Brain microvascular endothelial cell (primary cell): ENCODE data around the gene LGALS3.

Experiments used
- DNase-seq: peaks from one replicate; pipeline ENCODE4 v3.0.0-alpha.2; 2020
- H3K27ac ChIP-seq: fragments of 250-450 bp; sonication (Bioruptor Pico); 2 replicates; pipeline ENCODE4 v1.5.1; 2020; ENCODE audit warnings: mild to moderate bottlenecking, moderate library complexity
- H3K27me3 ChIP-seq: fragments of 250-450 bp; sonication (Bioruptor Pico); replicated peaks from 2 replicates; pipeline ENCODE4 v1.5.1; 2020; ENCODE audit warnings: mild to moderate bottlenecking
- H3K36me3 ChIP-seq: fragments of 250-450 bp; sonication (Bioruptor Pico); replicated peaks from 2 replicates; pipeline ENCODE4 v1.5.1; 2020; ENCODE audit warnings: mild to moderate bottlenecking
- H3K4me3 ChIP-seq: 2 replicates; pipeline ENCODE4 v1.5.1; 2011; ENCODE audit warnings: low read depth, mild to moderate bottlenecking, control low read depth, low read length, moderate library complexity
- CTCF ChIP-seq: IDR thresholded peaks from 2 replicates; pipeline ENCODE4 v1.5.1; 2011; ENCODE audit warnings: low read depth, mild to moderate bottlenecking, moderate library complexity, low read length, control low read depth, inconsistent platforms; ENCODE audit errors: missing control alignments
- in situ Hi-C: cut with HindIII; loops from 2 replicates; pipeline ENCODE4 v1.10.0; 2017; ENCODE audit warnings: low sequenced_read_pairs, low pct_ligation_motif_present

LGALS3 gene

DNA sequence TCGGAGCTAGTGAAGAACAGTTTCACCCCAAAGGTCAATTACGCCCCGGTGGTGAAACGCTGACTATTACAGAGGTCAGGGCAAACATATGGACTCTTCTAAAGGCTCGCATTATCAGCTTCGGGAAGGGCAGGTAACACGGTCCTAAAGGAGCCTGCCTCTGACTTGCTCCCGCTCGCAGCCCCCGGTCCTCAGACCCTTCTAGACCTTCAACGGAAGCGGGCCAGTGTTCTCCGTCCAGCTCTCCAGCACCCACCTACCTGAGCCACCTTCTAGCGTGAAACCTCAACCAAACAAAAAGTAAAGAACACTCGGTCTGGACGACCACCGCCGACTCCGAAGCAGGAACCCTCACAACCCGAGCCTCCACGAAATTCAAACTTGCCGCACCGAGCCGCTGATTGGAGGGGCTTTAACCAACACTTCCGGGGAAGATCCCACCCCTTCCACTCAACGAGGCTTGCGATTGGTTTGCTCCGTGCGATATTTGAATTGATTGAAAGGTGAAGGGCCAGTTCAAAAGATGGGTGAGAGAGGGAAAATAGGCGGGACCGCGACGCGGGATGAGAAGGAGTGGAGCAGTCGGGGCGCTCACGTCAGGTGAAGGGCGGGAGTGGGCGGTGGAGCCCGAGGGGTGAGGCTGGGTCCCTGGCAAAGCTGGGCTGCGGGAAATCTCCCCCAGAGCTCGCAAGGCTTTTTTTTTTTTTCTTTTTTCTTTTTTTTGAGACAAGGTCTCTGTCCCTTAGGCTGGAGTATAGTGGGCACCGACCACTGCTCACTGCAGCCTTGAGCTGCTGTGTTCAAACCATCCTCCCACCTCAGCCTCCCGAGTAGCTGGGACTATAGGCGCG is 62.4 kb downstream of the LGALS3 start, which contains the start of gene DLGAP5:
Gene DLGAP5 (minus strand): TSS at position 383 of the 851 bp plus-strand sequence. CDS start 2,406 bp downstream, outside the sequence.
- Histone ChIP-seq H3K4me3 (peak within 1 kb of the TSS; percentile 98), H3K27me3 (no peaks in the 10 kb centered on the region), H3K27ac (no peak within 1 kb of the TSS), H3K36me3 (no peaks in the 10 kb centered on the region)
- in situ Hi-C loops = no loop called here
- no peak for TF ChIP-seq CTCF
- DNase-seq = peak; percentile 97

DNA sequence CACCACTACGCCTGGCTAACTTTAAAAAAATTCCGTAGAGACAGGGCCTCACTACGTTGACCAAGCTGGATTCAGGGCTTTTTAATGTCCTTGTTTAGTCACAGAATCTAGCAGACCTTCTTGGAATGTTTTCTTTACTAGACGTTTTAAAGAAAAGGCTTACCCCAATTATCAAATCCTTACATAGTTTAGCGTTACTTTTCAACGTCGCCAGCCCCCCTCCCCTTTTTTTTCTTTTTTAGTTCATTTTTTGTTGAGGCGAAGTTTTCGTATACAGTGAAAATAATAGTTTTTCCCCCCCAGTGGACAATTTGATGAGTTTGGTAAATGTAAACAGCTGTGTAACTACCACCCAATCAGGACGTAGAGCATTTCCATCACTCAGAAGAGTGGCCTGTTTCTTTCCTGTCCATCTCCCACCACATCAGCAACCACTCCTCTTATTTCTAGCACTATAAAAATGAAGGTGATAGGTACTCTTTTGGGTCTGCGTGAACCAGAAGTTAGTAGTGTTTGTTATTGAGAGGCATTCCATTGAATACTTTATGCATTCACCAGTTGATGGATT is 63.1 kb downstream of the LGALS3 start:
- no peaks in the 10 kb centered on the region for H3K36me3 ChIP-seq
- DNase-seq = no peak
- H3K27ac ChIP-seq = no peak overlapping the region
- no peak for TF ChIP-seq CTCF
- H3K4me3 ChIP-seq = peak overlapping the region; percentile 98
- in situ Hi-C loops = no loop called here
- no peaks in the 10 kb centered on the region for H3K27me3 ChIP-seq

- Histone ChIP-seq H3K27me3 (no peaks in the 10 kb centered on the region), H3K4me3 (no peak overlapping the region), H3K27ac (no peak overlapping the region), H3K36me3 (no peaks in the 10 kb centered on the region)
- no peak for TF ChIP-seq CTCF
- in situ Hi-C loops = no loop called here
- no peak for DNase-seq
Observed at GRCh38 chr14:55194656-55195355, 65.8 kb downstream of the LGALS3 start.
